A549 (cell line): ENCODE measurements around the gene ZFC3H1. TPM values are rescaled to one million over a fixed set of nuclear protein-coding genes. Genes with fewer than 3 reads are reported as not detected.

Experiments used
- ATAC-seq, 2 experiments: fragments of 200-7000 bp in 1 of 2; fragments of >200 bp in 1 of 2; cut with Nextera tagmentation in 1 of 2; cut with Tn5 transposase in 1 of 2; 3 replicates each; pipeline versions ENCODE4 v1.8.0 to v1.9.1; 2018 to 2020; ENCODE audit warnings: mild to moderate bottlenecking in 1 of 2, moderate library complexity in 1 of 2
- CTCF ChIA-PET: fragments of 300-600 bp; sonication (Branson Sonifier 250); formaldehyde crosslinking; extraction: SDS; loops from one replicate; lab custom pipeline; 2021; ENCODE audit warnings: antibody characterized with exemption, inconsistent platforms; lab: Yijun Ruan, JAX
- POLR2A ChIA-PET: fragments of 350-600 bp; formaldehyde crosslinking; extraction: SDS; loops from one replicate; lab custom pipeline; 2021; ENCODE audit warnings: antibody characterized with exemption, inconsistent platforms; lab: Yijun Ruan, JAX
- DNase-seq, 2 experiments: peaks; one replicate each; pipeline versions ENCODE4 v3.0.0 to v3.0.0-alpha.2; 2011 to 2016; ENCODE audit warnings: low read depth in 1 of 2, low spot score in 1 of 2
- FAIRE-seq: peaks from 2 replicates; lab custom pipeline; 2011; peaks lifted over from hg19 to GRCh38; lab: Jason Lieb, UNC
- H3K27ac ChIP-seq, 2 experiments: fragments of >200 bp; sonication (Bioruptor Twin); formaldehyde crosslinking; 3 replicates each; pipeline ENCODE4 v1.5.1; 2016 to 2017
- H3K4me1 ChIP-seq: fragments of >200 bp; sonication (Bioruptor Twin); formaldehyde crosslinking; 3 replicates; pipeline ENCODE4 v1.6.1; 2016
- H3K4me2 ChIP-seq: fragments of >200 bp; sonication (Bioruptor Twin); formaldehyde crosslinking; 3 replicates; pipeline ENCODE4 v1.6.1; 2016
- H3K4me3 ChIP-seq: fragments of >200 bp; sonication (Bioruptor Twin); formaldehyde crosslinking; 3 replicates; pipeline ENCODE4 v1.5.1; 2016
- H3K9me3 ChIP-seq: fragments of >200 bp; sonication (Bioruptor Twin); formaldehyde crosslinking; 3 replicates; pipeline ENCODE4 v1.6.1; 2016
- BHLHE40 ChIP-seq: IDR thresholded peaks from 2 replicates; pipeline ENCODE4 v1.6.1; 2012; ENCODE audit warnings: low read depth, low read length, inconsistent platforms
- CBX2 ChIP-seq: fragments of 200-600 bp; sonication (generic); IDR thresholded peaks from 2 replicates; pipeline ENCODE4 v1.6.1; 2016; ENCODE audit warnings: low read depth, mild to moderate bottlenecking, borderline replicate concordance
- CHD4 ChIP-seq: fragments of 200-600 bp; sonication (generic); IDR thresholded peaks from 2 replicates; pipeline ENCODE4 v1.6.1; 2016; ENCODE audit warnings: antibody characterized with exemption, mild to moderate bottlenecking, borderline replicate concordance
- GATA3 ChIP-seq: IDR thresholded peaks from 2 replicates; pipeline ENCODE4 v1.6.1; 2012; ENCODE audit warnings: borderline replicate concordance
- HEYL ChIP-seq: fragments of 250-450 bp; sonication (Bioruptor Pico); IDR thresholded peaks from 2 replicates; pipeline ENCODE4 v1.8.0; 2021; ENCODE audit warnings: mild to moderate bottlenecking, moderate library complexity
- HOXB5 ChIP-seq: fragments of 250-450 bp; sonication (Bioruptor Pico); IDR thresholded peaks from 2 replicates; pipeline ENCODE4 v1.5.0; 2020; ENCODE audit warnings: mild to moderate bottlenecking, moderate library complexity
- JUN ChIP-seq, 2 experiments: fragments of >200 bp; sonication (Bioruptor Twin); formaldehyde crosslinking; IDR thresholded peaks; 2 replicates in 1 of 2; 3 replicates in 1 of 2; pipeline ENCODE4 v1.6.1; 2016 to 2017
- JUNB ChIP-seq: fragments of >200 bp; sonication (Bioruptor Twin); formaldehyde crosslinking; IDR thresholded peaks from 2 replicates; pipeline ENCODE4 v1.6.1; 2016
- KDM5A ChIP-seq: fragments of 200-600 bp; sonication (generic); IDR thresholded peaks from 2 replicates; pipeline ENCODE4 v1.6.1; 2016; ENCODE audit warnings: antibody characterized with exemption, mild to moderate bottlenecking
- MAFK ChIP-seq: fragments of 450-650 bp; IDR thresholded peaks from 2 replicates; pipeline ENCODE4 v1.6.1; 2014; ENCODE audit not compliant: partially characterized antibody
- MAZ ChIP-seq: fragments of 150-350 bp; IDR thresholded peaks from 2 replicates; pipeline ENCODE4 v1.6.1; 2014; ENCODE audit warnings: antibody characterized with exemption, low read depth, low read length, borderline replicate concordance
- NFE2L2 ChIP-seq: fragments of 150-350 bp; conservative IDR thresholded peaks from 2 replicates; pipeline ENCODE4 v1.6.1; 2014; ENCODE audit warnings: low read length
- NR3C1 ChIP-seq: fragments of >200 bp; sonication (Bioruptor Twin); formaldehyde crosslinking; IDR thresholded peaks from 3 replicates; pipeline ENCODE4 v1.6.1; 2017
- POLR2A ChIP-seq: IDR thresholded peaks from 2 replicates; pipeline ENCODE4 v1.6.1; 2012; ENCODE audit warnings: mild to moderate bottlenecking, low read length
- POLR2AphosphoS2 ChIP-seq: conservative IDR thresholded peaks from 2 replicates; pipeline ENCODE4 v1.6.1; 2012; ENCODE audit warnings: low read length, improper control_type of control experiment, inconsistent platforms
- RNF2 ChIP-seq: fragments of 200-600 bp; sonication (generic); IDR thresholded peaks from 2 replicates; pipeline ENCODE4 v1.6.1; 2016; ENCODE audit warnings: low read depth, mild to moderate bottlenecking, antibody characterized with exemption, moderate library complexity, borderline replicate concordance
- SREBF2 ChIP-seq: fragments of 450-650 bp; IDR thresholded peaks from 2 replicates; pipeline ENCODE4 v1.6.1; 2014; ENCODE audit warnings: mild to moderate bottlenecking, moderate library complexity
- ZC3H11A ChIP-seq: fragments of 450-650 bp; IDR thresholded peaks from 2 replicates; pipeline ENCODE4 v1.6.1; 2014; ENCODE audit warnings: antibody characterized with exemption, mild to moderate bottlenecking
- ZFP36 ChIP-seq: fragments of 450-650 bp; IDR thresholded peaks from 2 replicates; pipeline ENCODE4 v1.6.1; 2014; ENCODE audit warnings: borderline replicate concordance; ENCODE audit not compliant: partially characterized antibody
- WGBS: methylation state at CpG from one replicate; pipeline ENCODE4 v1.1.6; 2017; ENCODE audit errors: missing lambda C conversion rate; 5-methylcytosine and 5-hydroxymethylcytosine counted together
- polyA plus RNA-seq, 4 experiments: library from polyadenylated mRNA; depleted of rRNA in 3 of 4; stranded (reverse); fragments of >200 nt; fragmentation: RNase III in 1 of 4; extraction: RNeasy Plus Mini Kit Qiagen cat#74134 plus additional on column Dnase treatment in 1 of 4; gene quantifications; 2 replicates in 3 of 4; 3 replicates in 1 of 4; pipeline ENCODE4 v1.2.3, GENCODE V29; 2011 to 2017
- TF ChIP-seq, protein P1 (sequence below): fragments of 250-450 bp; sonication (Bioruptor Pico); IDR thresholded peaks from 2 replicates; pipeline ENCODE4 v1.5.0; 2021; ENCODE audit warnings: mild to moderate bottlenecking, moderate library complexity, borderline replicate concordance
- TF ChIP-seq, protein P2 (sequence below): IDR thresholded peaks from 2 replicates; pipeline ENCODE4 v1.6.1; 2012
- TF ChIP-seq, protein P3 (sequence below): fragments of 450-650 bp; IDR thresholded peaks from 2 replicates; pipeline ENCODE4 v1.6.1; 2014; ENCODE audit warnings: antibody characterized with exemption
- TF ChIP-seq, protein P4 (sequence below): fragments of >200 bp; sonication (Bioruptor Twin); formaldehyde crosslinking; IDR thresholded peaks from 3 replicates; pipeline ENCODE4 v1.5.1; 2016
- TF ChIP-seq, protein P5 (sequence below): IDR thresholded peaks from 2 replicates; pipeline ENCODE4 v1.6.1; 2012; ENCODE audit warnings: low read depth, borderline replicate concordance
- TF ChIP-seq, protein P6 (sequence below): IDR thresholded peaks from 2 replicates; pipeline ENCODE4 v1.6.1; 2012

The ZFC3H1 gene
- polyA plus RNA-seq, 2 of the 4 experiments (the other 2 are of a cell fraction): 18.9 to 58.3 TPM

DNA sequence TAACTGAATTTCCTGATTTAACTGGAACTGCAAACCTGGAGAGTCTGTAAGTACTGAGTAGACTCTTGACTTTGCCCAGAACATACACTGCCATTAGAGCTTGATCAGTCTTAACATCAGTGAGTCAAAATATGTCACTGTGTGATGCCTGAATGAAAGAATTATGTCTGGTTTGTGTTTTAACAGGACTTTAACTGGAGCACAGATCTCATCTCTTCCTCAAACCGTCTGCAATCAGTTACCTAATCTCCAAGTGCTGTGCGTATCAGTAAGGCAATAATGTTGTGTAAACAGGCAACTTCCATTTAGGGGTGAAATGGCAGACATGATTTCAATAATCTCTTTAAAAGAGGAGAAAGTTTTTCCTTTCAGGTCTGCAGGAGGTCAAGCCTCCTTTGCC lies 97.0 kb downstream of the ZFC3H1 start:
- Histone ChIP-seq H3K27ac (no peak overlapping the region), H3K4me1 (no peaks in the 10 kb centered on the region), H3K9me3 (no peaks in the 10 kb centered on the region), H3K4me2 (no peak overlapping the region), H3K4me3 (no peak overlapping the region)
- no peak for FAIRE-seq
- DNase-seq: no peak
- no peak for TF ChIP-seq POLR2A
- no peak for TF ChIP-seq JUN (IDR thresholded peaks at IDR 0.05)
- TF ChIP-seq MAZ: no peak
- TF ChIP-seq RNF2: no peak
- TF ChIP-seq JUNB: no peak
- no peak for TF ChIP-seq SREBF2
- TF ChIP-seq NR3C1: no peak
- TF ChIP-seq CHD4: no peak
- TF ChIP-seq ZC3H11A: no peak
- TF ChIP-seq ZFP36: no peak
- no peak for TF ChIP-seq KDM5A
- TF ChIP-seq, protein P1, sequence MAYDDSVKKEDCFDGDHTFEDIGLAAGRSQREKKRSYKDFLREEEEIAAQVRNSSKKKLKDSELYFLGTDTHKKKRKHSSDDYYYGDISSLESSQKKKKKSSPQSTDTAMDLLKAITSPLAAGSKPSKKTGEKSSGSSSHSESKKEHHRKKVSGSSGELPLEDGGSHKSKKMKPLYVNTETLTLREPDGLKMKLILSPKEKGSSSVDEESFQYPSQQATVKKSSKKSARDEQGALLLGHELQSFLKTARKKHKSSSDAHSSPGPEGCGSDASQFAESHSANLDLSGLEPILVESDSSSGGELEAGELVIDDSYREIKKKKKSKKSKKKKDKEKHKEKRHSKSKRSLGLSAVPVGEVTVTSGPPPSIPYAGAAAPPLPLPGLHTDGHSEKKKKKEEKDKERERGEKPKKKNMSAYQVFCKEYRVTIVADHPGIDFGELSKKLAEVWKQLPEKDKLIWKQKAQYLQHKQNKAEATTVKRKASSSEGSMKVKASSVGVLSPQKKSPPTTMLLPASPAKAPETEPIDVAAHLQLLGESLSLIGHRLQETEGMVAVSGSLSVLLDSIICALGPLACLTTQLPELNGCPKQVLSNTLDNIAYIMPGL (CRISPR knock-in tag): no peak
- TF ChIP-seq, protein P2, sequence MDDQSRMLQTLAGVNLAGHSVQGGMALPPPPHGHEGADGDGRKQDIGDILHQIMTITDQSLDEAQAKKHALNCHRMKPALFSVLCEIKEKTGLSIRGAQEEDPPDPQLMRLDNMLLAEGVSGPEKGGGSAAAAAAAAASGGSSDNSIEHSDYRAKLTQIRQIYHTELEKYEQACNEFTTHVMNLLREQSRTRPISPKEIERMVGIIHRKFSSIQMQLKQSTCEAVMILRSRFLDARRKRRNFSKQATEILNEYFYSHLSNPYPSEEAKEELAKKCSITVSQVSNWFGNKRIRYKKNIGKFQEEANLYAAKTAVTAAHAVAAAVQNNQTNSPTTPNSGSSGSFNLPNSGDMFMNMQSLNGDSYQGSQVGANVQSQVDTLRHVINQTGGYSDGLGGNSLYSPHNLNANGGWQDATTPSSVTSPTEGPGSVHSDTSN: no peak
- TF ChIP-seq, protein P3, sequence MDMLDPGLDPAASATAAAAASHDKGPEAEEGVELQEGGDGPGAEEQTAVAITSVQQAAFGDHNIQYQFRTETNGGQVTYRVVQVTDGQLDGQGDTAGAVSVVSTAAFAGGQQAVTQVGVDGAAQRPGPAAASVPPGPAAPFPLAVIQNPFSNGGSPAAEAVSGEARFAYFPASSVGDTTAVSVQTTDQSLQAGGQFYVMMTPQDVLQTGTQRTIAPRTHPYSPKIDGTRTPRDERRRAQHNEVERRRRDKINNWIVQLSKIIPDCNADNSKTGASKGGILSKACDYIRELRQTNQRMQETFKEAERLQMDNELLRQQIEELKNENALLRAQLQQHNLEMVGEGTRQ: no peak
- no peak for TF ChIP-seq BHLHE40
- no peak for TF ChIP-seq CBX2
- TF ChIP-seq, protein P4, sequence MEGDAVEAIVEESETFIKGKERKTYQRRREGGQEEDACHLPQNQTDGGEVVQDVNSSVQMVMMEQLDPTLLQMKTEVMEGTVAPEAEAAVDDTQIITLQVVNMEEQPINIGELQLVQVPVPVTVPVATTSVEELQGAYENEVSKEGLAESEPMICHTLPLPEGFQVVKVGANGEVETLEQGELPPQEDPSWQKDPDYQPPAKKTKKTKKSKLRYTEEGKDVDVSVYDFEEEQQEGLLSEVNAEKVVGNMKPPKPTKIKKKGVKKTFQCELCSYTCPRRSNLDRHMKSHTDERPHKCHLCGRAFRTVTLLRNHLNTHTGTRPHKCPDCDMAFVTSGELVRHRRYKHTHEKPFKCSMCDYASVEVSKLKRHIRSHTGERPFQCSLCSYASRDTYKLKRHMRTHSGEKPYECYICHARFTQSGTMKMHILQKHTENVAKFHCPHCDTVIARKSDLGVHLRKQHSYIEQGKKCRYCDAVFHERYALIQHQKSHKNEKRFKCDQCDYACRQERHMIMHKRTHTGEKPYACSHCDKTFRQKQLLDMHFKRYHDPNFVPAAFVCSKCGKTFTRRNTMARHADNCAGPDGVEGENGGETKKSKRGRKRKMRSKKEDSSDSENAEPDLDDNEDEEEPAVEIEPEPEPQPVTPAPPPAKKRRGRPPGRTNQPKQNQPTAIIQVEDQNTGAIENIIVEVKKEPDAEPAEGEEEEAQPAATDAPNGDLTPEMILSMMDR: no peak
- TF ChIP-seq, protein P5, sequence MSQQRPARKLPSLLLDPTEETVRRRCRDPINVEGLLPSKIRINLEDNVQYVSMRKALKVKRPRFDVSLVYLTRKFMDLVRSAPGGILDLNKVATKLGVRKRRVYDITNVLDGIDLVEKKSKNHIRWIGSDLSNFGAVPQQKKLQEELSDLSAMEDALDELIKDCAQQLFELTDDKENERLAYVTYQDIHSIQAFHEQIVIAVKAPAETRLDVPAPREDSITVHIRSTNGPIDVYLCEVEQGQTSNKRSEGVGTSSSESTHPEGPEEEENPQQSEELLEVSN: no peak
- POLR2A ChIA-PET: no interaction called here
- ATAC-seq: no peak
- 60% methylated on average over 2 of the region's 2 CpGs for WGBS
- CTCF ChIA-PET: interaction anchor here (1.3 kb wide), 1 partner anchor 181 kb away, joined by 3 read pairs; no protein-coding TSS in a partner anchor

DNA sequence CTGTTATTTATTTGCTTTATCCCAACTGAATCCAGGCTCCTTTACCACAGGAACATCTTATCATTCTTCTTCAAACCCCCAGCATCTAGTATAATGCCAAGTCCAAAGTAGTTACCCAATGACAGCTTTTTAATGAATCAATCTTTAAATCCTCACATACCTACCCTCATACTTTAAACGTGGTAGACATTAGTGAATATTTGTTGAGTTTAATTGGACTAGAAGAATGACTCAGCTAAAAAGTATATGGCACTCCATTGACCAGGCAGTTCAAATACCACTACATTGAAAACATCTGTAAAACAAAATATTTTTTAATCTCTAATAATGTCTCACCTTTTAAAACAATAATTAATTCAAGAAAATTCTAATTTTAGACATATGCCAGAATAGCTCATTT lies 98.1 kb downstream of the ZFC3H1 start:
- 2% methylated on average over 1 of the region's 1 CpG for WGBS
- no peaks in the 10 kb centered on the region for H3K4me1 ChIP-seq
- FAIRE-seq (no peak), DNase-seq (no peak), ATAC-seq (no peak)
- no peak overlapping the region for H3K4me3 ChIP-seq
- H3K4me2 ChIP-seq: no peak overlapping the region
- TF ChIP-seq GATA3: no peak
- TF ChIP-seq POLR2AphosphoS2: no peak
- no peak for TF ChIP-seq HEYL
- TF ChIP-seq, protein P6, sequence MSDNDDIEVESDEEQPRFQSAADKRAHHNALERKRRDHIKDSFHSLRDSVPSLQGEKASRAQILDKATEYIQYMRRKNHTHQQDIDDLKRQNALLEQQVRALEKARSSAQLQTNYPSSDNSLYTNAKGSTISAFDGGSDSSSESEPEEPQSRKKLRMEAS: no peak
- TF ChIP-seq MAFK: peak; percentile 79
- TF ChIP-seq HOXB5 (CRISPR knock-in tag): no peak
- TF ChIP-seq NFE2L2: peak; percentile 83
- ChIA-PET CTCF (no interaction called here), POLR2A (no interaction called here)
- no peak overlapping the region for H3K27ac ChIP-seq
- no peaks in the 10 kb centered on the region for H3K9me3 ChIP-seq
